Psoas muscle (tissue), 8 donors: ENCODE measurements around the gene ACSL4. TPM values are rescaled to one million over a fixed set of nuclear protein-coding genes. Genes with fewer than 3 reads are reported as not detected.

Experiments
- ATAC-seq, 4 donors: fragments of 200-7000 bp; cut with Tn5 transposase; one replicate each; pipeline ENCODE4 v1.9.1; 2020; ENCODE audit warnings: moderate library complexity in 3 of 4, mild to moderate bottlenecking in 2 of 4
- DNase-seq, 2 donors: peaks; one replicate each; pipeline ENCODE4 v3.0.0-alpha.2; 2020
- H3K27ac ChIP-seq: fragments of 200-600 bp; one replicate; pipeline ENCODE4 v1.8.0; 2022
- H3K27me3 ChIP-seq, 3 donors: fragments of 200-600 bp in 1 of 3; one replicate each; pipeline versions ENCODE4 v1.6.1 to v1.8.0; 2013 to 2022; ENCODE audit warnings: low read length in 2 of 3, mild to moderate bottlenecking in 2 of 3, moderate library complexity in 1 of 3; ENCODE audit not compliant: insufficient read depth in 3 of 3
- H3K36me3 ChIP-seq, 2 donors: fragments of 200-600 bp in 1 of 2; one replicate each; pipeline versions ENCODE4 v1.6.1 to v1.8.0; 2013 to 2022; ENCODE audit warnings: low read depth in 1 of 2, mild to moderate bottlenecking in 1 of 2, moderate library complexity in 1 of 2; ENCODE audit not compliant: insufficient read depth in 1 of 2
- H3K4me1 ChIP-seq: fragments of 200-600 bp; one replicate; pipeline ENCODE4 v1.8.0; 2022
- H3K4me3 ChIP-seq: fragments of 200-600 bp; one replicate; pipeline ENCODE4 v1.8.0; 2022; ENCODE audit warnings: mild to moderate bottlenecking
- H3K9me3 ChIP-seq: fragments of 200-600 bp; one replicate; pipeline ENCODE4 v1.8.0; 2022
- CTCF ChIP-seq: fragments of 200-600 bp; IDR thresholded peaks from one replicate; pipeline ENCODE4 v1.8.0; 2022; ENCODE audit warnings: antibody characterized with exemption
- WGBS, 3 donors: extraction: QIAGEN DNeasy Blood & Tissue Kit; methylation state at CpG; one replicate each; pipeline versions ENCODE4 v1.1.6 to v1.1.7; 2013; 5-methylcytosine and 5-hydroxymethylcytosine counted together
- intact Hi-C, 2 donors: fragments of 100-400 bp; cut with DNase I; formaldehyde crosslinking; loops; one replicate each; pipeline versions ENCODE4 v1.11.0 to v1.14.2; 2022
- polyA plus RNA-seq, 3 donors: library from polyadenylated mRNA; stranded (reverse); fragments of 200-250 nt; gene quantifications; one replicate each; pipeline ENCODE4 v1.2.3, GENCODE V29; 2013
- total RNA-seq, 4 donors: library from RNA; stranded (reverse); fragmentation: NEBNext Ultra II Directional in 2 of 4; extraction: Animal tissue kit (Norgen Biotek cat#: 25700) in 2 of 4; gene quantifications; one replicate each; pipeline versions ENCODE4 v1.2.1 to v1.2.4, GENCODE V29; 2021 to 2023
- donor health status: healthy with polysubstance abuse.
- donor health status: DM: no; HTN: no; CAD: no; lungs with moderate emphysema.
- donor health status: Bipolar disorder and iron deficiency.
- donor health status: healthy.
- donor health status: DM: yes; HTN: yes; CAD: no.
- donor health status: DM: no; HTN: no; CAD: no.
- donor health status: DM: no; HTN: no; CAD: no.
- donor health status: DM: yes; HTN: yes; CAD: no.

Gene ACSL4
- total and polyA plus RNA-seq, 7 donors, result 16.4 to 36.0 (median 20.5) TPM

DNA sequence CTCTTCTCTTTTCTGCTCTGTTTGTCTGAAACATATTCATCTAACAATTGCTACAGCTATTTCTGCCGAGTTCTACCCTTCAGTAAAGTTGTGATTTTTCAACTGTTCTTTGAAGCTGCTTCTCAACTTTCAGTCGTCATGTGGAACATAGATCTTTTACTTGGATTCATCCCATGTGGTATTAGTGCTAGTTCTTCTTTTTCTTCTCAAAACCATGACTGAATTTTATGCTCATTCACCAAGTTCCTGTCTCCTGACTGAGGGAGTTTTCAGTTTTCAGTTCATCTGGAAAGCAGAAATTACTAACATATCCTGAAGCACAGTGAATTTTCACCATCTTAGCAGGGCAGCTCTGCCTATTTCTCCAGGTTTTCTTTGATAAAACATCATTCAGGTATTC, 12.1 kb downstream of the ACSL4 start:
- ATAC-seq, result no peak
- Histone ChIP-seq H3K36me3 (no peaks in the 10 kb centered on the region), H3K27ac (no peak overlapping the region), H3K27me3 (peaks cover 0 to 3% (median 0%) of the 10 kb centered on the region in 3 donors), H3K4me1 (peaks cover 11% of the 10 kb centered on the region), H3K9me3 (no peaks in the 10 kb centered on the region), H3K4me3 (no peak overlapping the region)
- 33 to 59% (median 34%) methylated on average over 2 of the region's 2 CpGs for WGBS, 3 donors
- TF ChIP-seq CTCF, result no peak
- intact Hi-C loops, result no loop called here
- DNase-seq, result no peak

- H3K27ac ChIP-seq, result no peak overlapping the region
- DNase-seq, result no peak
- ATAC-seq, result no peak
- peaks cover 13% of the 10 kb centered on the region for H3K4me1 ChIP-seq
- intact Hi-C loops, result loop anchor here (10.0 kb wide), 1 partner anchor 166 kb away; no protein-coding TSS in a partner anchor
- H3K9me3 ChIP-seq, result no peaks in the 10 kb centered on the region
- TF ChIP-seq CTCF, result no peak
- no peak overlapping the region for H3K4me3 ChIP-seq
- no peaks in the 10 kb centered on the region for H3K36me3 ChIP-seq
- 49 to 82% (median 81%) methylated on average over 2 of the region's 2 CpGs for WGBS, 3 donors
- H3K27me3 ChIP-seq, result no peaks in the 10 kb centered on the region
Measured at GRCh38 chrX:109719264-109719663, 13.8 kb downstream of the ACSL4 start.

DNA sequence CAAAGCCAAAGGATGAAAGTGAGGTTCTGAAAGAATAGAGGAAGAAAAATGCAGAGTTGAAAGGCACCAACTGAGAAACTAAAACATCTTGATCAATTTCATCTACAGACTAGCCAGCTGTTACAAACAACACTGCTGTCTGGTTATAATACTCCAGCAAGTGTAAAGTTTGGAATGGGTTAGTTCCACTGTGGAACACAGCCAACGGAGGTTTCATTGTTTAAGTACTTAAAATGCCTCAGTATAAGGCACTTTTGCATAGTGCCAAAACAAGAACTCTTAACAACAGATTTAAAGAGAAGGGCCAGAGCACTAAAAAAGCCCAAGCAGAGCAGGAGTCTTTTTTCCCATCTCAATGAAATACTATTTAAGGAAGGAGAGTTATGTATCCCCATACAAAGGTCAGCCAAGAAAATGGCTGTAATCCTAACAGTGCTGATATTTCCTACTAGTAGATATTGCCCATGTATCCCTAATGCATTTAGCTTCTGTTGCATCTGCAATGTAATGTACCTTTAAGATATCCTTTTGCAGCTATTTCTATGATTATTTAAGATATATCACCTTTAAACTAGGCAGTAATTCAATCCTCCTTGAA, 16.5 kb downstream of the ACSL4 start:
- 2 to 19% (median 6%) methylated on average over 1 of the region's 1 CpG for WGBS, 3 donors
- peaks cover 13% of the 10 kb centered on the region for H3K4me1 ChIP-seq
- no peak for ATAC-seq
- no peak overlapping the region for H3K4me3 ChIP-seq
- intact Hi-C loops, result loop anchor here (10.0 kb wide), 1 partner anchor 168 kb away; no protein-coding TSS in a partner anchor
- no peaks in the 10 kb centered on the region for H3K9me3 ChIP-seq
- H3K27ac ChIP-seq, result no peak overlapping the region
- no peaks in the 10 kb centered on the region for H3K36me3 ChIP-seq
- H3K27me3 ChIP-seq, result no peaks in the 10 kb centered on the region
- TF ChIP-seq CTCF, result no peak
- no peak for DNase-seq

DNA sequence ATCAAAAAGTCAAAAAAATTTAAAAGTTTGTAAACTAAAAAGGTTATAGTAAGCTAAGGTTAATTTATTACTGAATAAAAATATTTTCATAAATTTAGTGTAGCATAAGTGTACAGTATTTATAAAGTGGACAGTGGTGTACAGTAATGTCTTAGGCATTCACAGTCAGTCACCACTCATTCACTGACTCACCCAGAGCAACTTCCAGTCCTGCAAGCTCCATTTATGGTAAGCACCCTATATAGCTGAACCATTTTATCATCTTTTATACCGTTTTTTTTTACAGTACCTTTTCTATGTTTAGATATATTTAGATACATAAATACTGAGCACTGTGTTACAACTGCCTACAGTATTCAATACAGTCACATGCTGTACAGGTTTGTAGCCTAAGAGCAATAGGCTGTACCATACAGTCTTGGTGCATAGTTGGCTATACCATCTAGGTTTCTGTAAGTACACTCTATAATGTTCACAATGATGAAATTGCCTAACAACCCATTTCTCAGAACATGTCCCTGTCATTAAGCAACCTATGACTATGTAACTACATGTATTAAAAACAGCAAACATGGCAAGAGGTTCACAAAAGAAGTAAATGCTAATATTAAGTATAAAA, 18.6 kb downstream of the ACSL4 start:
- H3K27ac ChIP-seq, result no peak overlapping the region
- H3K27me3 ChIP-seq, result no peaks in the 10 kb centered on the region
- intact Hi-C loops, result loop anchor here (5.0 to 10.0 kb wide), 2 partner anchors 143 to 170 kb away; no protein-coding TSS in a partner anchor
- H3K36me3 ChIP-seq, result no peaks in the 10 kb centered on the region
- H3K4me3 ChIP-seq, result no peak overlapping the region
- H3K9me3 ChIP-seq, result no peaks in the 10 kb centered on the region
- 50 to 79% (median 55%) methylated on average over 1 of the region's 1 CpG for WGBS, 3 donors
- ATAC-seq (no peak), DNase-seq (no peak)
- no peak for TF ChIP-seq CTCF
- peaks cover 13% of the 10 kb centered on the region for H3K4me1 ChIP-seq
